ENCODE measurements around the gene CD3D.

DNA sequence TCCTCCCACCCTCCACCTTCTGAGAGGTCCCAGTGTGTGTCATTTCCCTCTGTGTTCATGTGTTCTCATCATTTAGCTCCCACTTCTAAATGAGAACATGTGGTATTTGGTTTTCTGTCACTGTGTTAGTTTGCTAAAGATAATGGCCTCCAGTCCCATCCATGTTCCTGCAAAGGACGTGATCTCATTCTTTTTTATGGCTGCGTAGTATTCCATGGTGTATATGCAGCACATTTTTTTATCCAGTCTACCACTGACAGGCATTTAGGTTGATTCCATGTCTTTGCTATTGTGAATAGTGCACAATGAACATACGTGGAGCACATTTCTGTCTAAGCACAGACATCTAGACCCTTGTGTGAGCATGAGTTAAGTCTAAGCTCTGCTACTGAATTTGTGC, 32.2 kb downstream of the CD3D start:
- TF ChIP-seq, protein P1, sequence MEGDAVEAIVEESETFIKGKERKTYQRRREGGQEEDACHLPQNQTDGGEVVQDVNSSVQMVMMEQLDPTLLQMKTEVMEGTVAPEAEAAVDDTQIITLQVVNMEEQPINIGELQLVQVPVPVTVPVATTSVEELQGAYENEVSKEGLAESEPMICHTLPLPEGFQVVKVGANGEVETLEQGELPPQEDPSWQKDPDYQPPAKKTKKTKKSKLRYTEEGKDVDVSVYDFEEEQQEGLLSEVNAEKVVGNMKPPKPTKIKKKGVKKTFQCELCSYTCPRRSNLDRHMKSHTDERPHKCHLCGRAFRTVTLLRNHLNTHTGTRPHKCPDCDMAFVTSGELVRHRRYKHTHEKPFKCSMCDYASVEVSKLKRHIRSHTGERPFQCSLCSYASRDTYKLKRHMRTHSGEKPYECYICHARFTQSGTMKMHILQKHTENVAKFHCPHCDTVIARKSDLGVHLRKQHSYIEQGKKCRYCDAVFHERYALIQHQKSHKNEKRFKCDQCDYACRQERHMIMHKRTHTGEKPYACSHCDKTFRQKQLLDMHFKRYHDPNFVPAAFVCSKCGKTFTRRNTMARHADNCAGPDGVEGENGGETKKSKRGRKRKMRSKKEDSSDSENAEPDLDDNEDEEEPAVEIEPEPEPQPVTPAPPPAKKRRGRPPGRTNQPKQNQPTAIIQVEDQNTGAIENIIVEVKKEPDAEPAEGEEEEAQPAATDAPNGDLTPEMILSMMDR (IDR thresholded peaks at IDR 0.05; ENCODE audit: borderline replicate concordance, extremely low read depth, low read length, poor library complexity, severe bottlenecking): no peak
- no peak for TF ChIP-seq EZH2 (IDR thresholded peaks at IDR 0.05; ENCODE audit: borderline replicate concordance, low read depth, low read length, severe bottlenecking)
